GM19193 (cell line): ENCODE data around the gene SDR9C7.

Source experiments
- POLR2A ChIP-seq: IDR thresholded peaks from 4 replicates; pipeline ENCODE4 v1.6.1; 2011; ENCODE audit not compliant: insufficient read depth, insufficient read length; ENCODE audit errors: extremely low read depth

Gene SDR9C7

GRCh38 chr12:56951582-56952339 lies 17.6 kb upstream of the SDR9C7 start:
- TF ChIP-seq POLR2A, result no peak

- TF ChIP-seq POLR2A, result no peak
Measured at GRCh38 chr12:56948881-56949280, 14.7 kb upstream of the SDR9C7 start.

GRCh38 chr12:56948457-56948777 lies 14.2 kb upstream of the SDR9C7 start:
- TF ChIP-seq POLR2A, result no peak

GRCh38 chr12:56947633-56948456 lies 13.6 kb upstream of the SDR9C7 start:
- no peak for TF ChIP-seq POLR2A

GRCh38 chr12:56943878-56944277 lies 9.7 kb upstream of the SDR9C7 start:
- TF ChIP-seq POLR2A, result no peak

- TF ChIP-seq POLR2A, result no peak
Measured at GRCh38 chr12:56941299-56942017, 7.2 kb upstream of the SDR9C7 start.

- no peak for TF ChIP-seq POLR2A
Measured at GRCh38 chr12:56935752-56936151, 1.5 kb upstream of the SDR9C7 start.

GRCh38 chr12:56935157-56935556 lies 949 bp upstream of the SDR9C7 start:
- TF ChIP-seq POLR2A, result no peak

- no peak for TF ChIP-seq POLR2A
Measured at GRCh38 chr12:56932867-56933266, 1.3 kb downstream of the SDR9C7 start.

GRCh38 chr12:56932146-56932545 lies 2.1 kb downstream of the SDR9C7 start:
- no peak for TF ChIP-seq POLR2A

- TF ChIP-seq POLR2A, result no peak
Measured at GRCh38 chr12:56931474-56931978, 2.7 kb downstream of the SDR9C7 start.

GRCh38 chr12:56930241-56930640 lies 4.0 kb downstream of the SDR9C7 start:
- TF ChIP-seq POLR2A, result no peak

GRCh38 chr12:56929780-56930179 lies 4.4 kb downstream of the SDR9C7 start:
- TF ChIP-seq POLR2A, result no peak

- TF ChIP-seq POLR2A, result no peak
Measured at GRCh38 chr12:56928262-56928661, 5.9 kb downstream of the SDR9C7 start.

GRCh38 chr12:56927281-56927680 lies 6.9 kb downstream of the SDR9C7 start:
- no peak for TF ChIP-seq POLR2A
